HepG2 (cell line): ENCODE measurements around the gene LILRB5. TPM values are rescaled to one million over a fixed set of nuclear protein-coding genes. Genes with fewer than 3 reads are reported as not detected.

Experiments
- ATM ChIP-seq: fragments of 450-650 bp; IDR thresholded peaks from 2 replicates; pipeline ENCODE4 v1.7.1; 2017; ENCODE audit warnings: mild to moderate bottlenecking, borderline replicate concordance
- CREB1 ChIP-seq, 2 experiments: fragments of 450-650 bp in 1 of 2; IDR thresholded peaks; 2 replicates each; pipeline ENCODE4 v1.6.1; 2016 to 2017; ENCODE audit warnings: control low read depth in 1 of 2, mild to moderate bottlenecking in 1 of 2, missing compliant biosample characterization in 1 of 2, missing genetic modification characterization in 1 of 2
- GATA4 ChIP-seq: sonication (generic); IDR thresholded peaks from 2 replicates; pipeline ENCODE4 v1.6.1; 2016; ENCODE audit warnings: antibody characterized with exemption, low read depth, borderline replicate concordance
- GTF2F1 ChIP-seq: fragments of 150-350 bp; IDR thresholded peaks from 2 replicates; pipeline ENCODE4 v1.6.1; 2014; ENCODE audit warnings: low read length
- IRX3 ChIP-seq: sonication (generic); formaldehyde crosslinking; IDR thresholded peaks from 2 replicates; pipeline ENCODE4 v1.8.1; 2023; ENCODE audit warnings: mild to moderate bottlenecking, low read depth, missing genetic modification reagents, borderline replicate concordance
- MTA1 ChIP-seq: sonication (generic); formaldehyde crosslinking; IDR thresholded peaks from 2 replicates; pipeline ENCODE4 v1.4.0; 2020; ENCODE audit warnings: missing genetic modification reagents, mild to moderate bottlenecking, borderline replicate concordance
- NFE2L2 ChIP-seq: fragments of 150-350 bp; IDR thresholded peaks from 2 replicates; pipeline ENCODE4 v1.6.1; 2014; ENCODE audit warnings: low read length
- NFIC ChIP-seq: IDR thresholded peaks from 2 replicates; pipeline ENCODE4 v1.6.1; 2012; ENCODE audit warnings: mild to moderate bottlenecking, low read length, inconsistent platforms
- PPARG ChIP-seq: conservative IDR thresholded peaks from 2 replicates; pipeline ENCODE4 v1.6.1; 2016; ENCODE audit warnings: missing biosample characterization, missing genetic modification reagents
- SP4 ChIP-seq: sonication (generic); formaldehyde crosslinking; IDR thresholded peaks from 2 replicates; pipeline ENCODE4 v1.8.1; 2023; ENCODE audit warnings: mild to moderate bottlenecking, missing genetic modification reagents
- ZC3H4 ChIP-seq: sonication (generic); formaldehyde crosslinking; IDR thresholded peaks from 2 replicates; pipeline ENCODE4 v1.4.0; 2020; ENCODE audit warnings: missing genetic modification reagents, borderline replicate concordance
- ZFP36 ChIP-seq: fragments of 150-350 bp; IDR thresholded peaks from 2 replicates; pipeline ENCODE4 v1.6.1; 2018; ENCODE audit warnings: borderline replicate concordance, low read length, low read depth; ENCODE audit not compliant: partially characterized antibody
- ZFY ChIP-seq: sonication (generic); formaldehyde crosslinking; IDR thresholded peaks from 2 replicates; pipeline ENCODE4 v1.4.0; 2020; ENCODE audit warnings: missing genetic modification reagents
- ZNF20 ChIP-seq: sonication (generic); formaldehyde crosslinking; IDR thresholded peaks from 2 replicates; pipeline ENCODE4 v1.4.0; 2020; ENCODE audit warnings: mild to moderate bottlenecking, moderate library complexity, missing genetic modification reagents
- ZNF44 ChIP-seq: sonication (generic); formaldehyde crosslinking; IDR thresholded peaks from 2 replicates; pipeline ENCODE4 v1.5.1; 2020; ENCODE audit warnings: mild to moderate bottlenecking, missing genetic modification reagents
- ZNF615 ChIP-seq: sonication (generic); formaldehyde crosslinking; IDR thresholded peaks from 2 replicates; pipeline ENCODE4 v1.5.0; 2020; ENCODE audit warnings: mild to moderate bottlenecking, missing genetic modification reagents, borderline replicate concordance
- ZNF747 ChIP-seq: sonication (generic); formaldehyde crosslinking; IDR thresholded peaks from 2 replicates; pipeline ENCODE4 v1.8.1; 2023; ENCODE audit warnings: missing genetic modification reagents, mild to moderate bottlenecking, borderline replicate concordance
- polyA plus RNA-seq, 8 experiments: library from polyadenylated mRNA; depleted of rRNA in 3 of 8; stranded (reverse) in 7 of 8; unstranded in 1 of 8; fragments of >200 nt; fragmentation: Illumina TruSeq in 4 of 8; extraction: Trizol in 4 of 8; gene quantifications; 2 replicates each; pipeline versions ENCODE4 v1.2.1 to v1.2.3, GENCODE V29; 2011 to 2016; ENCODE audit warnings: low read depth in 4 of 8, missing spikeins in 1 of 8, mixed read lengths in 1 of 8; ENCODE audit not compliant: insufficient read depth in 1 of 8
- total RNA-seq, 5 experiments: library from RNA; depleted of rRNA; stranded (reverse); fragments of >200 nt; fragmentation: Illumina TruSeq; extraction: Trizol; gene quantifications; 2 replicates each; pipeline ENCODE4 v1.2.3, GENCODE V29; 2016; ENCODE audit warnings: low read depth in 1 of 5
- TF ChIP-seq, protein P1 (sequence below): sonication (generic); formaldehyde crosslinking; IDR thresholded peaks from 2 replicates; pipeline ENCODE4 v1.4.0; 2020; ENCODE audit warnings: low read depth, missing genetic modification reagents
- TF ChIP-seq, protein P2 (sequence below): IDR thresholded peaks from 2 replicates; pipeline ENCODE4 v1.6.1; 2012; ENCODE audit warnings: low read length, improper control_type of control experiment
- TF ChIP-seq, protein P3 (sequence below): sonication (generic); formaldehyde crosslinking; conservative IDR thresholded peaks from 2 replicates; pipeline ENCODE4 v1.8.1; 2023; ENCODE audit warnings: missing genetic modification reagents

Gene LILRB5
- total and polyA plus RNA-seq, 2 of the 13 experiments (the other 11 are each of a cell fraction or from before 2014, with no cell fraction given), result not detected

DNA sequence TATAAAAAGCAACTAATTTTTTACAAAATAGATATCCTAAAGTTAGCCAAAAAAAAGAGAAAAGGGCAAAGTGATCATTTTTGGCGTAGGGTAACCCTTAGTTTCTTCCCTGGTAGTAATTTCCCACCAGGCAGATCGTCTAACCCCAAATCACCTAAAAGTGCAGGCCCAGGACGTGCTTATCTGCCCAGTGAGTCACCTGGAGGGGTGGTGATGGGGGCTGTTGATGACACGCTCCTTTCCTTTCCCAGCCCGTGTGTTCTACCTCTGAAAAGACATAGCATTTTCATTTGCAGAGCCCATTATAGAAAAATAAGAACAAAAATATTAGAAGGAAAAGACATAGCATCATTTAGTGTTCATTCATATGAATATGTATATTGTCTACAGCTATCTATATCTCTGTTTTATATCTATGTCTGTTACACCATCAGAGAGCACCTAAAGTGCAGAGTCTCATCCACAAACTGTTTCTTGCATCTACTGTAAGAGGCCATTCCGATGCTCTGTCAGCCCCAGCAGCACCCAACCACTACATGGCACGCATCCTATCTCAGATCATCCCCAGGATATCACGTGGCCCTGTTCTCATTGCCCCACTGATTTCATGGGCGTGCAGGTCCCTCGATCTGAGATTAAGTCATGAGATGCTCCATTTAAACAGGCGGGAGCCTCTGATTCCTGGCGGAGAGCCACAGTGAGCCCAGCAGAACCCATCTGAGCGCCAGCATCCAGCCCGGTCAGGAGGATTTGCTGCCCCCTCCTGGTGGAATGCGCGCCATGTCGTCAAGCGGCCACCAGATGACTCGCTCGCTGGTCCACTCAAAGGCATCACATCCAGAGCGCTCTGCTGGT lies 25.8 kb downstream of the LILRB5 start (continued):
- no peak for TF ChIP-seq GATA4
- no peak for TF ChIP-seq IRX3 (CRISPR knock-in tag)
- no peak for TF ChIP-seq GTF2F1
- TF ChIP-seq, protein P1, sequence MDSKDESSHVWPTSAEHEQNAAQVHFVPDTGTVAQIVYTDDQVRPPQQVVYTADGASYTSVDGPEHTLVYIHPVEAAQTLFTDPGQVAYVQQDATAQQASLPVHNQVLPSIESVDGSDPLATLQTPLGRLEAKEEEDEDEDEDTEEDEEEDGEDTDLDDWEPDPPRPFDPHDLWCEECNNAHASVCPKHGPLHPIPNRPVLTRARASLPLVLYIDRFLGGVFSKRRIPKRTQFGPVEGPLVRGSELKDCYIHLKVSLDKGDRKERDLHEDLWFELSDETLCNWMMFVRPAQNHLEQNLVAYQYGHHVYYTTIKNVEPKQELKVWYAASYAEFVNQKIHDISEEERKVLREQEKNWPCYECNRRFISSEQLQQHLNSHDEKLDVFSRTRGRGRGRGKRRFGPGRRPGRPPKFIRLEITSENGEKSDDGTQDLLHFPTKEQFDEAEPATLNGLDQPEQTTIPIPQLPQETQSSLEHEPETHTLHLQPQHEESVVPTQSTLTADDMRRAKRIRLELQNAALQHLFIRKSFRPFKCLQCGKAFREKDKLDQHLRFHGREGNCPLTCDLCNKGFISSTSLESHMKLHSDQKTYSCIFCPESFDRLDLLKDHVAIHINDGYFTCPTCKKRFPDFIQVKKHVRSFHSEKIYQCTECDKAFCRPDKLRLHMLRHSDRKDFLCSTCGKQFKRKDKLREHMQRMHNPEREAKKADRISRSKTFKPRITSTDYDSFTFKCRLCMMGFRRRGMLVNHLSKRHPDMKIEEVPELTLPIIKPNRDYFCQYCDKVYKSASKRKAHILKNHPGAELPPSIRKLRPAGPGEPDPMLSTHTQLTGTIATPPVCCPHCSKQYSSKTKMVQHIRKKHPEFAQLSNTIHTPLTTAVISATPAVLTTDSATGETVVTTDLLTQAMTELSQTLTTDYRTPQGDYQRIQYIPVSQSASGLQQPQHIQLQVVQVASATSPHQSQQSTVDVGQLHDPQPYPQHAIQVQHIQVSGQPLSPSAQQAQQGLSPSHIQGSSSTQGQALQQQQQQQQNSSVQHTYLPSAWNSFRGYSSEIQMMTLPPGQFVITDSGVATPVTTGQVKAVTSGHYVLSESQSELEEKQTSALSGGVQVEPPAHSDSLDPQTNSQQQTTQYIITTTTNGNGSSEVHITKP (CRISPR knock-in tag), result no peak
- TF ChIP-seq SP4 (CRISPR knock-in tag), result no peak
- TF ChIP-seq NFE2L2, result 0 out of 2 replicates have a peak, but pooled peaks have one; percentile 3
- no peak for TF ChIP-seq CREB1 (IDR thresholded peaks at IDR 0.05)
- TF ChIP-seq CREB1 (CRISPR knock-in tag; IDR thresholded peaks at IDR 0.05), result 0 out of 2 replicates have a peak, but pooled peaks have one; percentile 18
- TF ChIP-seq ZNF615 (CRISPR knock-in tag), result no peak
- TF ChIP-seq, protein P2, sequence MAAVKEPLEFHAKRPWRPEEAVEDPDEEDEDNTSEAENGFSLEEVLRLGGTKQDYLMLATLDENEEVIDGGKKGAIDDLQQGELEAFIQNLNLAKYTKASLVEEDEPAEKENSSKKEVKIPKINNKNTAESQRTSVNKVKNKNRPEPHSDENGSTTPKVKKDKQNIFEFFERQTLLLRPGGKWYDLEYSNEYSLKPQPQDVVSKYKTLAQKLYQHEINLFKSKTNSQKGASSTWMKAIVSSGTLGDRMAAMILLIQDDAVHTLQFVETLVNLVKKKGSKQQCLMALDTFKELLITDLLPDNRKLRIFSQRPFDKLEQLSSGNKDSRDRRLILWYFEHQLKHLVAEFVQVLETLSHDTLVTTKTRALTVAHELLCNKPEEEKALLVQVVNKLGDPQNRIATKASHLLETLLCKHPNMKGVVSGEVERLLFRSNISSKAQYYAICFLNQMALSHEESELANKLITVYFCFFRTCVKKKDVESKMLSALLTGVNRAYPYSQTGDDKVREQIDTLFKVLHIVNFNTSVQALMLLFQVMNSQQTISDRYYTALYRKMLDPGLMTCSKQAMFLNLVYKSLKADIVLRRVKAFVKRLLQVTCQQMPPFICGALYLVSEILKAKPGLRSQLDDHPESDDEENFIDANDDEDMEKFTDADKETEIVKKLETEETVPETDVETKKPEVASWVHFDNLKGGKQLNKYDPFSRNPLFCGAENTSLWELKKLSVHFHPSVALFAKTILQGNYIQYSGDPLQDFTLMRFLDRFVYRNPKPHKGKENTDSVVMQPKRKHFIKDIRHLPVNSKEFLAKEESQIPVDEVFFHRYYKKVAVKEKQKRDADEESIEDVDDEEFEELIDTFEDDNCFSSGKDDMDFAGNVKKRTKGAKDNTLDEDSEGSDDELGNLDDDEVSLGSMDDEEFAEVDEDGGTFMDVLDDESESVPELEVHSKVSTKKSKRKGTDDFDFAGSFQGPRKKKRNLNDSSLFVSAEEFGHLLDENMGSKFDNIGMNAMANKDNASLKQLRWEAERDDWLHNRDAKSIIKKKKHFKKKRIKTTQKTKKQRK, result no peak
- no peak for TF ChIP-seq ZNF20 (CRISPR knock-in tag)
- TF ChIP-seq, protein P3, sequence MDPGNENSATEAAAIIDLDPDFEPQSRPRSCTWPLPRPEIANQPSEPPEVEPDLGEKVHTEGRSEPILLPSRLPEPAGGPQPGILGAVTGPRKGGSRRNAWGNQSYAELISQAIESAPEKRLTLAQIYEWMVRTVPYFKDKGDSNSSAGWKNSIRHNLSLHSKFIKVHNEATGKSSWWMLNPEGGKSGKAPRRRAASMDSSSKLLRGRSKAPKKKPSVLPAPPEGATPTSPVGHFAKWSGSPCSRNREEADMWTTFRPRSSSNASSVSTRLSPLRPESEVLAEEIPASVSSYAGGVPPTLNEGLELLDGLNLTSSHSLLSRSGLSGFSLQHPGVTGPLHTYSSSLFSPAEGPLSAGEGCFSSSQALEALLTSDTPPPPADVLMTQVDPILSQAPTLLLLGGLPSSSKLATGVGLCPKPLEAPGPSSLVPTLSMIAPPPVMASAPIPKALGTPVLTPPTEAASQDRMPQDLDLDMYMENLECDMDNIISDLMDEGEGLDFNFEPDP, result no peak
- TF ChIP-seq ZNF747 (CRISPR knock-in tag), result no peak
- no peak for TF ChIP-seq ZFY (CRISPR knock-in tag)
- TF ChIP-seq ZFP36, result no peak
- no peak for TF ChIP-seq ATM
- TF ChIP-seq MTA1 (CRISPR knock-in tag), result no peak
- TF ChIP-seq NFIC, result no peak
- TF ChIP-seq ZC3H4 (CRISPR knock-in tag), result no peak
- TF ChIP-seq ZNF44 (CRISPR knock-in tag), result no peak
- no peak for TF ChIP-seq PPARG (CRISPR knock-in tag)
